Measurements from ENCODE around the gene THBS1. TPM values are rescaled to one million over a fixed set of nuclear protein-coding genes. Genes with fewer than 3 reads are reported as not detected.
A peak's percentile ranks its signal among the peaks of the same experiment; 100 is the strongest.

Gene THBS1
- total RNA-seq, 1 donor from 2014 or later = 29.5 TPM

- DNase-seq (no peak), ATAC-seq (no peak)
- intact Hi-C loops (cut with micrococcal nuclease) = no loop called here
Measured at GRCh38 chr15:39622660-39623516, 42.0 kb downstream of the THBS1 start.

- intact Hi-C loops (cut with micrococcal nuclease) = no loop called here
- ATAC-seq = no peak
- DNase-seq = no peak
Measured at GRCh38 chr15:39623529-39623931, 42.7 kb downstream of the THBS1 start.

GRCh38 chr15:39624806-39625205 is 43.9 kb downstream of the THBS1 start:
- intact Hi-C loops (cut with micrococcal nuclease) = no loop called here
- peak; percentile 53 for DNase-seq
- ATAC-seq = peak; percentile 73

- ATAC-seq = no peak
Measured at GRCh38 chr15:39625451-39625850, 44.6 kb downstream of the THBS1 start.

GRCh38 chr15:39625856-39626255 is 45.0 kb downstream of the THBS1 start:
- ATAC-seq = peak; percentile 30
- DNase-seq = no peak
- intact Hi-C loops (cut with micrococcal nuclease) = no loop called here

More at GRCh38 chr15:39625451-39625850, 44.6 kb downstream of the THBS1 start:
- intact Hi-C loops (cut with micrococcal nuclease) = no loop called here
- no peak for DNase-seq

- DNase-seq (peak; percentile 35), ATAC-seq (peak; percentile 45)
- intact Hi-C loops (cut with micrococcal nuclease) = no loop called here
Measured at GRCh38 chr15:39627451-39628143, 46.7 kb downstream of the THBS1 start.

- ATAC-seq (peak; percentile 82), DNase-seq (no peak)
- intact Hi-C loops (cut with micrococcal nuclease) = no loop called here
Measured at GRCh38 chr15:39628144-39628508, 47.2 kb downstream of the THBS1 start.

- intact Hi-C loops (cut with micrococcal nuclease) = no loop called here
- DNase-seq = no peak
- peak; percentile 13 for ATAC-seq
Measured at GRCh38 chr15:39628546-39629257, 47.8 kb downstream of the THBS1 start.

GRCh38 chr15:39629371-39629770 is 48.5 kb downstream of the THBS1 start:
- DNase-seq (no peak), ATAC-seq (no peak)
- intact Hi-C loops (cut with micrococcal nuclease) = no loop called here

GRCh38 chr15:39629906-39630305 is 49.0 kb downstream of the THBS1 start:
- ATAC-seq (no peak), DNase-seq (no peak)
- intact Hi-C loops (cut with micrococcal nuclease) = no loop called here

GRCh38 chr15:39631357-39631756 is 50.5 kb downstream of the THBS1 start:
- intact Hi-C loops (cut with micrococcal nuclease) = no loop called here
- ATAC-seq (no peak), DNase-seq (no peak)

- intact Hi-C loops (cut with micrococcal nuclease) = no loop called here
- no peak for DNase-seq
- no peak for ATAC-seq
Measured at GRCh38 chr15:39638041-39638440, 57.2 kb downstream of the THBS1 start.

- intact Hi-C loops (cut with micrococcal nuclease) = no loop called here
- ATAC-seq (no peak), DNase-seq (no peak)
Measured at GRCh38 chr15:39639037-39639436, 58.2 kb downstream of the THBS1 start.

GRCh38 chr15:39640665-39641064 is 59.8 kb downstream of the THBS1 start:
- no peak for ATAC-seq
- DNase-seq = no peak
- intact Hi-C loops (cut with micrococcal nuclease) = no loop called here

- intact Hi-C loops (cut with micrococcal nuclease) = no loop called here
- ATAC-seq = no peak
- no peak for DNase-seq
Measured at GRCh38 chr15:39641191-39641889, 60.5 kb downstream of the THBS1 start.

GRCh38 chr15:39642011-39642640 is 61.2 kb downstream of the THBS1 start:
- DNase-seq (no peak), ATAC-seq (no peak)
- intact Hi-C loops (cut with micrococcal nuclease) = no loop called here

GRCh38 chr15:39643727-39644126 is 62.8 kb downstream of the THBS1 start:
- intact Hi-C loops (cut with micrococcal nuclease) = no loop called here
- ATAC-seq (no peak), DNase-seq (no peak)

- no peak for DNase-seq
- no peak for ATAC-seq
- intact Hi-C loops (cut with micrococcal nuclease) = no loop called here
Measured at GRCh38 chr15:39644136-39644535, 63.3 kb downstream of the THBS1 start.

Measured in left ventricle myocardium superior (tissue), 1 donor.